HG03342 (cell line): ENCODE results near the gene AGL.
A peak's percentile ranks its signal among the peaks of the same experiment; 100 is the strongest.
"Not testable (repeated sequence)": the region's sequence is repeated elsewhere in the genome, so short reads cannot be mapped to it uniquely, and the experiment has no call there.

Experiments
- ATAC-seq: cut with Tn5 transposase; IDR thresholded peaks from one replicate; pipeline ENCODE4 v1.9.1; 2021; ENCODE audit warnings: mild to moderate bottlenecking, moderate library complexity; ENCODE audit not compliant: unreplicated experiment

Gene AGL

DNA sequence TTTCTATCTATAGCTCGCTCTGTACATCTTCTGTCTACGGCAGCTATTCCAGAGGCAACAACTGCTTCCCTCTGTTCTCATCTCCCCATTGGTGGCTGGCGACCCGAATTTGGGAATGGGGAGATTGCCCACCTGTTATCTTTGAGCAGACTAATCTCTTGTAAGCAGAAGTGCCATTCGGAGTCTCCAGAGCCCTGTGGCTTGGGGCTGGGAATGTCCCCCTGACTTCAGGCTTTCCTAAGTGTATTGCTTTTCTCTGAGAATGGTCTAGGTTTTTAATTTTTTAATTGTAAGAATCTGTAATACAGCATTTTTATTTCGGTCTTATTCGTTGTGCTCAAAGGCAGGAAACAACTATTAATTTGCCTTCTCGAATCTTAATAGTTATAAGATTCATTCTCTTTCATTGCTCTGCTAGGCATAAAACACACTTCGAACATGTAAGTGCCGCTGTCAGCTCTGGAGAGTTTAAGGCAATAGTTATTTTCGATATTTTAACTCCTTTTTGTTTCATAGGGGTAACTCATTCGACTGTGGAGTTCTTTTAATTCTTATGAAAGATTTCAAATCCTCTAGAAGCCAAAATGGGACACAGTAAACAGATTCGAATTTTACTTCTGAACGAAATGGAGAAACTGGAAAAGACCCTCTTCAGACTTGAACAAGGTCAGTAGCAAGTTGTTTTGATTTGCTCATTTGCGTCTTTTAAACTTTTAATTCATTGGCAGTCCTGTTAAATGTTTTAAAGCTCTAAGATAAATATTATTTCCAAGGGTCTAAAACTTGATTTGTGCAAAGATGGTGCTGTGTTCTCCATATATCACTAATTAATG is 514 bp downstream of the AGL start:
- ATAC-seq: peak; percentile 20

DNA sequence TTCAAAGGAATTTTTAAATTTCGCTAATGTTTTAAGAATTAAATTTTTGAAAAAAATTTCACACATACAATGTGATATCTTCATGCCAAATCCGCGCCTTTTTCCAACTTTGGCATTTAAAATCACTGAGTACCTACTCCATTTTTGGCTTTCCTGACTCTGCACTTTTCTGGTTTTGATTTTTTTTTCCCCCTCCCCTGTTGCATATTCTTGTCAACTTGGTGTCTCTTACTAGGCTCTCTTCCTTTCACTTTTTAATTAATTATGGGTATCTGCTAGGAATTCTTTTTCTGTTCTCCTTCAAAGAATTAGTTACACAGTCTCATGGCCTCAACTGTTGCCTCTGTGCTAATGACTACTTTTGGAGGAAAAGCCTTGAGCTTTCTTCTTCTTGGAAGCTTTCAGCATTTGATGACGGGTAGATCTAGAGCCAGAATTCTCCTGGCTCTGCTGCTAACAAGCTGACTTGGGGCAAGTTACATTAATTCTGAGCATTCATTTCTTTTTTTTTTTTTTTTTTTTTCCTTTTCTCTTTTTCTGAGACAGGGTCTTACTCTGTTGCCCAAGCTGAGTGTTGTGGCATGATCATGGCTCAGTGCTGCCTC is 1.8 kb downstream of the AGL start:
- ATAC-seq: no peak

- ATAC-seq: no peak
Measured at GRCh38 chr1:99852648-99853047, 2.5 kb downstream of the AGL start.

DNA sequence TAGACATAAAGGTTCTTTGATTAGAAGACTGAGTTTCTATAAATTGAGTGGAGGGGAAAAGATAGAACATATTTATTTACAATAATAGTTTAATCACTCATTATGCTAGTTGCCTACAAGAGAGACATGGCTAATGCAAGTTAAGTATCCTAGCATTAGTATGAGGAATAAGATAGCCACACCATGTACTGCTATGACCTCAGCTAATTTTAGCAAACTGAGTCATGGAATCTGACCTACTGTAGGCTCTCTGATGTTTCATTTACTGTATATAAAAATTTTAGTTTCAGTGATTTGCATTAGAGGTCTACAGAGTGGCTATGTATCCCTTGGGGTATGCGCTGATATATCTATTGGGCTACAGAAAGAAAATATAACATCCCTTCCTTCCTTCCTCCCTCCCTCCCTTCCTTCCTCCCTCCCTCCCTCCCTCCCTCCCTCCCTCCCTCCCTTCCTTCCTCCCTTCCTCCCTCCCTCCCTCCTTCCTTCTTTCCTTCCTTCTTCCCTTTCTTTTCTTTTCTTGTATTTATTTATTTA is 5.8 kb downstream of the AGL start:
- ATAC-seq: no peak

- not testable (repeated sequence) for ATAC-seq
Measured at GRCh38 chr1:99857041-99857440, 6.9 kb downstream of the AGL start.

DNA sequence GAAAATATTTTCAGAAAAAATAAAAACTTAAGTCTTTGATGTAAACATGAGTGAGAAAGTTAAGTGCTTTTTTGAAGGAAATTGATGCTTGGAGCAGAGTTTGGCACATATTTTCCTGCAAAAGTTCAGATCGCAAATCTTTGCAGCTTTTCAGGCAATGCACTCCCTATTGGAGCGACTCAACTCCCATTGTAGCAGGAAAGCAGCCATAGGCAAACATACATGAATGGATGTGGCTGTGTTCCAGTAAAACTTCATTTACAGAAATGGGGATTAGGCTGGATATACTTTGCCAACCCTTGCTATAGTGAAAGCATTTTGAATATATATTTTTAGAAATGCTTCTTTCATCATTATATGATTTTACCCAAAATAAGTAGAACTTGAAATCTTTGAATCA is 8.1 kb downstream of the AGL start:
- no peak for ATAC-seq

GRCh38 chr1:99858881-99859280 is 8.7 kb downstream of the AGL start:
- no peak for ATAC-seq

DNA sequence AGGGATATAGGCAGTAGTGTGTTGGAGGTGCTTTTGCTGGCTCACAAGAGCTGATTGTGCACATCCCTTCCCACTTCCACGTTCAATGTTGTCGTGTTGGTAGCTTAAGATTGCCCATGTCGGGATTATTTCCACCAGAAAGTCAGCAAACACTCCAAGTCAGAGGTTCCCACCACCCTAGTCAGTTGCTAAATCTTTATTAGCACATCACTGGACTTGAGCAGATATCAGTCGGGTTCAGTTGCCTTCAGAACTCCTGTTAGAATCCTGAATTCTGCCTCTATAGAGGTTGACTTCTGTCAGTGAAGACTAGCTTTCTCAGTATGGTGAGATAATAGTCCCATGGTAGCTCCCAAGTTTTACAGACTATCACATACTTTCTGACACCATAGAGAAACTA is 10.5 kb downstream of the AGL start:
- no peak for ATAC-seq

DNA sequence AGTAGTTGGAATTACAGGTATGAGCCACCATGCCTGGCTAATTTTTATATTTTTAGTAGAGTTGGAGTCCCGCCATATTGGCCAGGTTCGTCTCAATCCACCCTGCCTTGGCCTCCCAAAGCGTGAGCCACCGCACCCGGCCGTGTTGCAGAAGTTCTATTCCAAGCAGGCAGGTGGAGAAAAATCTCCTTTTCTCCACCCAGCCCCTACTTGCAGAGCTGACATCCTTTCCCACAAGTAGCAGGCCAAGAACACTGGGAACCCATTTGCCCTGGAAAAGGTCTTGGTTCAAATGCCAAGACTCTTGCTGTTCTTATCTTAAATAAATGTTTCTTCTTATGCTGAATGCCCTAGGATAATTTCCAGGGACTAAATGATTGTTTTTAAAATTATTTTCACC is 17.5 kb downstream of the AGL start:
- ATAC-seq: no peak

DNA sequence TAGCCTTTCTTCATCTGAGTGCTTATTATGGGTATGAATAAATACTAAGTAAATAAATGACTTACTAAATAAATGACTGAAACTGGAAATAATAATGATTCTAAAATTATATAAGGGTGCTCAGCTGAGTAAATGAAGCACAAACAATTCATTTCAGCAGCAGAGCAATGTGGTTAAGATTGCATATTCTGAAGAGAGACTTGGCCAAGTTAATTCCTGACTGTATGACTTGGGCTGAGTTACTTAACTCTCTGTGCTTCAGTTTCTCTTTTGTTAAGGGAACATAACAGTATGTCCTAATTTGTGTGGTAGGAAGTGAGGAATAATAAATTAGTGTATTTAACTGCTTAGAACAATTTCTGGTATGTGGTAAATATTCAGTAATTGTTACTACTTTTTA is 19.1 kb downstream of the AGL start:
- ATAC-seq: no peak

DNA sequence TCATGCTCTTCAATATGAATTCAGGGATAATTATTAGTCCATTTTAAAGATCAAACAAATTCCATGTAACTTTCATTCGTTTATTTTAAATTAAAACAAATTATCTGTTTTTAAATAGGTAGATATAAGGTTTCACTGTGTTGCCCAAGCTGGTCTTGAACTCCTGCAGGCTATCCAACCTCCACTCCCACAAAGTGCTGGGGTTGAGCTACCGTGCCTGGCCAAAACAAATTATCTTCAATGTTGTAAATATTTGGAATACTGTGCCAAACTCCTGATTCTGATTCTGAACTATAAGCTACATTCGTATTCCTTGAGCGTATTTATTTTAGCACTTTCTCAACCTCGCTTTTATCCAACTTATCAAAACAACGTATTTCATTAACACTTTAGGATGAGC is 19.6 kb downstream of the AGL start:
- ATAC-seq: no peak

GRCh38 chr1:99872063-99872462 is 21.9 kb downstream of the AGL start:
- no peak for ATAC-seq

DNA sequence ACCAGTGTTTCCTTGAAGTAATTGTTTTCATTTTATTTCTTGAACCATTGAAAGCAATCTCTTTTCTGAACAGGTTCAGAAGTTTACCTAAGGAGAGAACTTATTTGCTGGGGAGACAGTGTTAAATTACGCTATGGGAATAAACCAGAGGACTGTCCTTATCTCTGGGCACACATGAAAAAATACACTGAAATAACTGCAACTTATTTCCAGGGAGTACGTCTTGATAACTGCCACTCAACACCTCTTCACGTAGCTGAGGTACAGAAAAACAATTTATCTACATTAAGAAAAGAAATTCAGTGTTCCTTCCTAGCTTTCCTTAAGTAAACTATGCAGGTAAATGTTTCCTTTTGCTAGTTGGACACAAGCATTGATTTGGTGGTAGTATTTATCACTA is 27.4 kb downstream of the AGL start:
- ATAC-seq: no peak

DNA sequence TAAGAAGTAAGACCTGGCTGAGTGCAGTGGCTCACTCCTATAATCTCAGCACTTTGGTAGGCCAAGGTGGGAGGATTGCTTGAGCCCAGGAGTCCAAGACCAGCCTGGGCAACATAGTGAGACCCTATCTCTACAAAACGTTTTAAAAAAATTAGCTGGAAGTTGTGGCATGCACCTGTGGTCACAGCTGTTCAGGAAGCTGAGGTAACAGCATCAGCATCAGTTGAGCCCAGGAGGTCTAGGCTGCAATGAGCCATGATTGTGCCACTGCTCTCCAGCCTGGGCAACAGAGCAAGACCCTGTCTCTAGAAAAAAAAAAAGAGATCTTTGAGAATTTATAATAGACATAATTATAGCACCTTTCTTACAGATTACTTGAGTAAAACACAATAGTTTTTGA is 36.0 kb downstream of the AGL start:
- no peak for ATAC-seq

DNA sequence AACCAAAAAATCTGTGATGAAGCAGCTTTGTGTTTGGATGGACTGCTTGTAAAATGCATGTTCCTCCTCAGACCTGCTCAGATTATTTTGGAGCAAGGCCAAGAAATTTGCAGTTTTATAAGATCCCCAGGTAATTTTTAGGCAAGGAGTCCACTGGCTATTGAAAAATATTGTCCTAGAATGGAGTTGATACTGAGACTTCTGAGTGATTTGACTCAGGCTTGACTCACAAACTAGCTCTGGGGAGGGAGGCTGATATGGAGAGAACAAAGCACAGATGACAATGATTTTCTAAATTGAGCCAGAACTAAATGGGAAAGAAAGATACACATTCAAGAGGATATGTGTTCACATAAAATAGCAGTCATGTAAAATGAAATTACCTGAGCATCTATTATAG is 36.7 kb downstream of the AGL start:
- ATAC-seq: no peak

DNA sequence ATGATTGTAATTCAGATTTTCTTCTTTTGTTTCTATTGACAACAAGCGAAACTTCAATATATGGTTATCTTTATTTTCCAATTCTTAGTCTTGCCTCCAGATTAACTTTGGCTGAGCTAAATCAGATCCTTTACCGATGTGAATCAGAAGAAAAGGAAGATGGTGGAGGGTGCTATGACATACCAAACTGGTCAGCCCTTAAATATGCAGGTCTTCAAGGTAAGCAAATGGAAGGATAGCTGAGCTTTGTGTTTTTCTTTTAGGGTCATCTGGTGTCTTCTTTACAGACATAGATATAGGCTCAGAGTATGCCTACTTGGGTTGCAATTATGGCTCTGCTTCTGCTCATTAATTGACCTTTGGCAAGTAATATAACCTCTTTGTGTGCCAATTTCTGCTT is 37.7 kb downstream of the AGL start:
- no peak for ATAC-seq

GRCh38 chr1:99891997-99892396 is 41.8 kb downstream of the AGL start:
- ATAC-seq: no peak

DNA sequence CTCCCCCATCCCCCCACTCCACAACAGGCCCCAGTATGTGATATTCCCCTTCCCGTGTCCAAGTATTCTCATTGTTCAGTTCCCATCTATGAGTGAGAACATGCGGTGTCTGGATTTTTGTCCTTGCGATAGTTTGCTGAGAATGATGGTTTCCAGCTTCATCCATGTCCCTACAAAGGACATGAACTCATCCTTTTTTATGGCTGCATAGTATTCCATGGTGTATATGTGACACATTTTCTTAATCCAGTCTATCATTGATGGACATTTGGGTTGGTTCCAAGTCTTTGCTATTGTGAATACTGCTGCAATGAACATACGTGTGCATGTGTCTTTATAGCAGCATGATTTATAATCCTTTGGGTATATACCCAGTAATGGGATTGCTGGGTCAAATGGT is 53.1 kb downstream of the AGL start:
- ATAC-seq: not testable (repeated sequence)

- no peak for ATAC-seq
Measured at GRCh38 chr1:99906535-99906934, 56.4 kb downstream of the AGL start.

DNA sequence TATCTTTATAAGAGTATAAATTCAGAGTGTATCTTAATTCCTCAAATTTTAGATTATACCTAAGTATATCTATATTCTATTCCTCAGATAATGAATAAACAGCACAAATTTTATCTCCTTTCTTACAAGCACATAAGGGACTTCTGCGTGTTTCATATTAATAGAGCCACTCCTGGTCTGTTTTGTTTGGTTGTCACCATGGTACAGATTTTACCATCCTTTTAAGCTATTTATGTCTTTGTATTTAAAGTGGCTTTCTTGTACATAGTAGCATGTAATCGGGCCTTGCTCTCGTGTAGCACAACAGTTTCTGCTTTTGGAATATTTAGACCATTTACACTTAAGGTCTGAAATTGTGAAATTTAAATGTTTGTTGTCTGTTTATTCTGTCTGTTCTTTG is 67.1 kb downstream of the AGL start:
- no peak for ATAC-seq

DNA sequence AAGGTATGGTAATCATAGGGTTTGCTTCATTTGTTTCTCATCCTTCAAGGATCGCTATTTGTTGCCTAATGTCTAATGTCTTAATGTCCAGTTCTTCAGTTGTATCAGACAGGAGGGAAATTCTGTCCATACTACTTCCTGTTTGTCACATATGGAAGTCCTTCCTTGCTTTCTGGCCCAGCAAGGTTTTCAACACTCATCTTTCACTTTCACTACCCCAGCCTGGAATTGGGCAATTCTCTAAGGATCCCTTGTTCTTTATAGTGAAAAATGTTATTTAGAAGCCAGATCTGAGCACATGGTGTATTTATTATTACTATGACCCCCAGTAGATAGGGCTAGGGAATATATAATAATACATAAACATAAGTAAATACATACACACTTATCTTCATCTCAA is 69.1 kb downstream of the AGL start:
- ATAC-seq: no peak

DNA sequence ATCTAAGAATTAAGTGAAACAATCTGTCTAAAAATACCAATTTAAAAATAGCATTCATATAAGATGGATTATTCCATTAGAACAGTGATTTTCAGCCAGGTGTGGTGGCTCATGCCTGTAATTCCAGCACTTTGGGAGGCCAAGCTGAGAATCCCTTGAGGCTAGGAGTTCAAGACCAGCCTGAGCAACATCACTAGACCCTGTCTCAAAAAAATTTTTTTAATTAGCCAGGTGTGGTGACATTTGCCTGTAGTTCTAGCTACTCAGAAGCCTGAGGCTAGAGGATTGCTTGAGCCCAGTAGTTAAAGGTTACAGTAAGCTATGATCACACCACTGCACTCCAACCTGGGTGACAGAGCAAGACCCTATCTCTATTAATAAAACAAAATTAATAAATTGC is 84.6 kb downstream of the AGL start:
- ATAC-seq: no peak

- no peak for ATAC-seq
Measured at GRCh38 chr1:99935534-99935933, 85.4 kb downstream of the AGL start.
